GM08714 (cell line): ENCODE measurements around the gene POLR2I.

ENCODE experiments used
- H3K4me3 ChIP-seq: fragments of 200-500 bp; sonication (Bioruptor generic); 2 replicates; pipeline ENCODE4 v1.5.1; 2014; ENCODE audit warnings: mild to moderate bottlenecking, low read length, inconsistent platforms
- ZNF274 ChIP-seq: IDR thresholded peaks from 2 replicates; pipeline ENCODE4 v1.6.1; 2012; ENCODE audit warnings: mild to moderate bottlenecking, low read depth, low read length

Gene POLR2I

DNA sequence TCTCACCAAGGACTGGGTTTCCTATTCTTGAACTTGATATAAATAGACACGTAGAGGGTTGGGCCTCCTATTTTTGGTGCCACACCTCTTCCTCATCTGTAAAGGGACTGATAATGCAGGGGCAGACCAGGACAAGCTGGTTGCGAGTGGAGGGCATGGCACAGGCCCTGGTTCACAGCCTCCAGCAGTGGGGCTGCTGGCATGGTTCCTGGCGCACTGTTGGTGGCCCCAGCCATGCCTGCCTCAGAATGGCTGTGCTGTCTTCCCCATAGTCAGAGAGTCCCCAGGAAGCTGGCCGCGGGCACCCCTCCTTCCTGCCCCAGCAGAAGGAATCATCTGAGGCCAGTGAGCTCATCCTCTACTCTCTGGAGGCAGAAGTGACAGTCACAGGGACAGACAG, 14.2 kb downstream of the POLR2I start:
- H3K4me3 ChIP-seq = no peak overlapping the region
- TF ChIP-seq ZNF274 = no peak

DNA sequence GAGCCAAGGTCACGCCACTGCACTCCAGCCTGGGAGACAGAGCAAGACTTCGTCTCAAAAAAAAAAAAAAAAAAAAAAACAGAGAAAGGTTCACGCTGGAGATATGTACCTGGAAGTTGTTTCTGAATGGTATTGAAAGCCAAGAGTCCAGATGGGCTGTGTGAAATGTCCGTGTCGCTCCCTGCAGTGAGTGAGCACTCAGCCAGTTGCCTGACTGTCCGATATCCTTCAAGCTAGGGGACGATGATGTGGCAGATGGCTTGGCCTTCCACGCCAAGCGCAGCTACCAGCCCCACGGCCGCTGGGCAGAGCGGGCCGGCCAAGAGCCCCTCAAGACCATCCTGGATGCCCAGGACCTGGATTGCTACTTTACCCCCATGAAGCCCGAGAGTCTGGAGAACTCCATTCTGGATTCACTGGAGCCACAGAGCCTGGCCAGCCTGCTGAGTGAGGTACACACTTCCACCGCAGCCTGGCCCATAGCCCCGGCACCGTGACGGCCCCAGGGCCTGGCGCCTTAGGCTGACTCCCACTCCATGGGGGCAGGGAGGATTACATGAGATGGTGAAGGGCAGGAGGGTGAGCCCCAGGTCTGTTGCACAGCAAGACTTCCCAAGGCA, 15.4 kb downstream of the POLR2I start:
- TF ChIP-seq ZNF274 = no peak
- H3K4me3 ChIP-seq = no peak overlapping the region

DNA sequence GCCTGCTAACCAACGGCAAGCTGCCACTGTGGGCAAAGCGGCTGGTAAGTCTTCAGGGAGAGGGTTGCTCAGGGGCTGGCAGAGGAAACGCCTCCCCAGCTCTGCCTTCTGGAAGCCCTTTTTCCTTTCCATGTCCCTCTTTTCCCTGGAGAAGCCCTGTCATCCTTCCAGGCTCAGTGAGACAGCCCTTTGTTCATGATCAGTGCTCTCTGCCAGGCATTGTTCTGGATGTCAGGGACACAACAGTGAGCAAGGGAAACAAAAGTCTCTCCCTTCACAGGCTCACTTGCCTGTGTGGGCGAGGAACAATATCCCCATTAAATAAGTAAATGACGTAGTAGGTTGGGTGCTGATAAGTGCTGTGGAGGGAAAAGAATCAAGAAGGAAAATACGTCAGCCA, 17.6 kb downstream of the POLR2I start:
- H3K4me3 ChIP-seq = no peak overlapping the region
- TF ChIP-seq ZNF274 = no peak

DNA sequence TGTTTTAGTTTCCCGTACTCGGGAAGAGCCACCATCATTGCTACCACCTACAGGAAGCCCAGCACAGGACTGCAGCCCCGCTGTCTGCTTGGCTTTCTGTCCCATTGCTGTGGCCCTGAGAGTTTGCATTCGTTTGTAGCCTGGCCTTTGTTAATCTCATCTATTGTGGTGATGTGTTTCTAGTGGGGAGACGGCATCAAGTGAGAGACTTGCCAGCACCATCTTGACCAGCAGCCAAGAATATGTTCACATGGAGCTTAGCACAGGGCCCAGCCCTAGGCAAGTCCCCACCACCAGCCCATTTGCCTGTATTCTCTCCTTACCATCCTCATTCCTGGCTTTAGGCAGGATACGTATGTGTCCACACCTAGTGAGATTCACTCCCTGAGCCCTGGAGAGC, 21.0 kb downstream of the POLR2I start:
- no peak for TF ChIP-seq ZNF274
- H3K4me3 ChIP-seq = no peak overlapping the region

GRCh38 chr19:36093146-36093662, 21.5 kb downstream of the POLR2I start:
- no peak for TF ChIP-seq ZNF274
- H3K4me3 ChIP-seq = no peak overlapping the region

DNA sequence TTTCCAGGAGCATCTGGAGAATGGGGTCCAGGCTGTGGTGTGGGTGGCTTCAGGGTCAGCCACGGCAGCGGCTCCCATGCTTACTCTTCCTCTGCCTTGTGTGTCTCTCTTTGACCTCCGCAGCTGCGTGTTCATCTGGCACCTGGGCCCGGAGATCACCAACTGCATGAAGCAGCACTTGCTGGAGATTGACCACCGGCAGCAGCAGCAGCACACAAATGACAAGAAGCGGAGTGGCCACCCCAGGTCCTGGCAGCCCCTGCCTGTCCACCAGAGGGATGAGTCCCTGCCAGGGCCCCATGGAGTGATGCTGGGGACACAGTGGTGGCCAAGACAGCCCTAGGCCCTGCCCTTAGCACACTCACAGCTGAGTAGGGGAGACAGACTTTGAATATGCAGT, 22.1 kb downstream of the POLR2I start:
- H3K4me3 ChIP-seq = no peak overlapping the region

DNA sequence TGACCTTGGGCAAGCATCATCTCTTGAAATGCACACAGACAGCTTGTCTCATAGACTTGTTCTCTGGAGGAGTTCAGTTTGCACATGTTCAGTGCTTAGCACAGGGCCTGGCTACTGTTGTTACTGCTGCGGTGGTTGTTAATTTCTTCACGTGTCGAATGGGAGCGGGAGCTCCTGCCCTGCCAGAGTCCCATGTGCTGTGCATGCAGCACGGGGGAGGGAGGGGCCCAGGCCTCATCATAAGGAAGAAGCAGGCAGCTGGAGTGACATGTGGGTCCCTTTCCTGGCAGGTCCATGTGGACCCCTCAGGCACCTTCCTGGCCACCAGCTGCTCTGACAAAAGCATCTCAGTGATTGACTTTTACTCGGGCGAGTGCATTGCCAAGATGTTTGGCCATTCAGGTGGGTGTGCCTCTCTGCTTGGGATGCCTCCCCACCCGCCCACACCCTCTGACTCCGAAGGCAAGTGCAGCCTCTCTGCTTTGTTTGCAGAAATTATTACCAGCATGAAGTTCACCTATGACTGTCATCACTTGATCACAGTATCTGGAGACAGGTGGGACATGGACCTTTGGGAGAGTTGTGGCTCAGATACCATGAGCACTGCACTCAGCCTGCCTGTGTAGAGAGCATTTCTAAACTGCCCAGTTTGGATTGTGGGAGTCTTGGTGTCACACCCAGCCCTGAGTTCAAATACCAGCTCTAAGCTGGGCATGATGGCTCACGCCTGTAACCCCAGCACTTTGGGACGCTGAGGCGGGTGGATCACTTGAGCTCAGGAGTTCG, 23.6 kb downstream of the POLR2I start:
- no peak for TF ChIP-seq ZNF274
- no peak overlapping the region for H3K4me3 ChIP-seq

More for the DNA sequence above, 22.1 kb downstream of the POLR2I start:
- no peak for TF ChIP-seq ZNF274

DNA sequence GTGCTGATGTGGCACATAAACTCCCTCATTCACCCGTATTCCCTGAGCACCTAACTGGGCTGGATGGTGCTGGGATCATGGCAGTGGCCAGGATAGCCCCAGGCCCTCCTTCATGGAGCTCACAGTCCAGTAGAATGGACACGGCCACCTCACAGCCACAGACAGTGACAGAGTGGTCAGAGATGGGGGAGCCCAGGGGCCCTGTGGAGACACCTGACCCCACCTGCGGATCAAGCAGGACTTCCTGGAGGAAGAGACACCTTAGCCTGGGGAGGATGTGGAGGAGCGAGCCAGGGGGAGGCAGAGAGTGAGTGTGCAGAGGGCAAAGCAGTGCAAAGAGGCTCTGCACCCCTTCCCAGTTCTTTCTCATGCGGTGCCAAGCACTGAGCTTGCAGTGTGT, 24.8 kb downstream of the POLR2I start:
- H3K4me3 ChIP-seq = no peak overlapping the region
- TF ChIP-seq ZNF274 = no peak

DNA sequence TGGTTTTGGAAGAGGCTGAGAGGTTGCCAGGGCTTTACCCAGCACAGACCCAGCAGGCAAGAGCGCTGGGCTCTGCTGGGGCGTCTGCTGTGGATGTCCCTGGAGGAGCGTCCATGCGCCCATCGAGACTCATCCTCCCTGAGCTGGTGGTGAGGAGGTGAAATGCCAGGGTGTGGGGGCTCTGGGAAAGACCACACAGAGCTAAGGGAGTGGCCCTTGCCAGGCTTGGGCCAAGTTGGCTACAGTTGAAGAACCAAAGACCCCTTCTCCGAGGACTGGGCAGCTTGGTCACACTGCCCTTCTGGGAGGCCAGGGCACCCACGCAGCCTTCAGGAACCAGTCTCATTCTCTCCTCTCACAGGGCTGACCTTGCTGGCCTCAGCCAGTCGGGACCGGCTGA, 28.3 kb downstream of the POLR2I start:
- TF ChIP-seq ZNF274 = no peak
- no peak overlapping the region for H3K4me3 ChIP-seq

DNA sequence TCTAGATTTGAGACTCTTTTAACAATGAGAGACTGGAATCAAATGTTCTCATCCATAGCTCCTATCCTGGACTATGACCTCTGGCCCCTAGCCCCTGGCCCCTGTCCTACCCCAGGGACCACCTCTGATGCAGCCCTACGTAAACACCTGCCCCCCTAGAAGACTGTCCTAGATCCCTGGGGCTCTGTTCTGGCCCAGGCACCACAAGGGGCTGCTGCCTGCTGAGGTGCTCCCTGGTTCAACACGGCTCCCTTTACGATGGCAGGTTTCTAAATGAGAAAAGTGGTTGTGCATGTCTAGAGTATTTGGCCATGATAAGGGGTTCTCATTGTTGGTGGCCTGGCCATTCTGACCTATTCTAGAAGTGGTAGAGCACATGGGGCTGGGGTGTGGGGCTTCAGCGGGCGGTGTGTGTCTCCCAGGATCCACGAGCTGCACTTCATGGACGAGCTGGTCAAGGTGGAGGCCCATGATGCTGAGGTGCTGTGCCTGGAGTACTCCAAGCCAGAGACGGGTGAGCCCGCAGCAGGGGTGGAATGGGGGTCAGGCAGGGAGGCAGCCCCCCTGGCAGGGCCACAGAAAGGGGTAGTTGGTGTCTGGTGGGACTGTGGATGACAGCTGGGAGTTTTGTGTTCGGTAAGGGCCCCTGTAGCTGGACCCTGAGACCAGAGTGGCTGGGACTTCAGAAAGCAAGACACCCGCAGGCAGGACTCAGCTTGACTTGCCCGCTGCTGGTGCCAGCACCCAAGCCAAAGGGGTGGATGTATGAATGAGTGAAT, 30.3 kb downstream of the POLR2I start:
- TF ChIP-seq ZNF274 = no peak
- H3K4me3 ChIP-seq = no peak overlapping the region

DNA sequence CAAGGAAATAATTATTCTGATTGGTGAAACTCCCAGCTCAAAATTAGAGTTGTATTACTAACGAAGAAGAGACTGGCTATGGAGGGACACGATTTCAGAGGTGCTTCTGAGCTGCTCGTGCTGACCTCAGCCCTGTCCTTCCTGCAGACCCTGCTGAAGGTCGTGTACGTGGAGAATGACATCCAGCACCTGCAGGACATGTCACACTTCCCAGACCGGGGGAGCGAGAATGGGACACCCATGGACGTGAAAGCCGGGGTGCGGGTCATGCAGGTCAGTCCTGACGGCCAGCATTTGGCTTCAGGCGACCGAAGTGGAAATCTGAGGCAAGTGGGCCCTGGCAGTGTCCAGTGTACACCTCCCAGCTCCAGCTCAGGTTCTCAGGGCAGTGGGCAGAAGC, 31.8 kb downstream of the POLR2I start:
- H3K4me3 ChIP-seq = no peak overlapping the region
- TF ChIP-seq ZNF274 = no peak

DNA sequence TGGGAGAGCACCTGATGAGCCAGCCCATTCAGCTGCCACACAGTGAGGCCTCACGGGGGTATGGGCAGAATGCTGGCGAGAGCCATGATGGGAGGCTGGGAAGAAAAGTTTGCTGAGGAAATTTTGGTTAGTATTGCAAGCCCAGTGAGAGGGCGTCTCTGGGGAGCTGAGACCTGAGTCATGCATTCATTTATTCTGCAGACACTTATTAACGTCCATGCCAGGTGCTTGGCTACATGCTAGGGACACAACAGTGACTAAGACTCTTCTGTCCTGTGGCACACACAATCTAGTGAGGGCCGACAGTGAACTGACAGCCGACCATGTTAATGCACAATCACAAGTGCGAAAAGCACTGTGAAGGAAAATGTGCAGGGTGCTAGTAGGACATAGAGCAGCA, 32.8 kb downstream of the POLR2I start:
- H3K4me3 ChIP-seq = no peak overlapping the region
- no peak for TF ChIP-seq ZNF274

DNA sequence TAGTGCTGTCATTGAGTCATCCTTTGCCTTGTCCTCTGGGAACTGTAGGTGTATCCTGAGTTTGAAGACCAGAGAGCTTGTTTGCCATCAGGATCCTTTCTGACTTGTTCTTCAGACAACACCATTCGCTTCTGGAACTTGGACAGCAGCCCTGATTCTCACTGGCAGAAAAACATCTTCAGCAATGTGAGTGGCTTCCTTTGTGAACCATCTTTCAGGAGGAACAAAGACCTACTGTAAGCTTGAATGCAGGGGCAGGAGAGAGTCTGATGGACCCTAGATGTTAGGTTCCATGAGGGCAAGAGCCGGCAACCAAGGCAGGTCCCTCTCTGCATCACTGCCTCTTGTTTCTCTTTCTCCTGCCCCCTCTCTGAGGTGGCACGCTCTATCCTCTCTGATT, 33.3 kb downstream of the POLR2I start:
- TF ChIP-seq ZNF274 = no peak
- H3K4me3 ChIP-seq = no peak overlapping the region

DNA sequence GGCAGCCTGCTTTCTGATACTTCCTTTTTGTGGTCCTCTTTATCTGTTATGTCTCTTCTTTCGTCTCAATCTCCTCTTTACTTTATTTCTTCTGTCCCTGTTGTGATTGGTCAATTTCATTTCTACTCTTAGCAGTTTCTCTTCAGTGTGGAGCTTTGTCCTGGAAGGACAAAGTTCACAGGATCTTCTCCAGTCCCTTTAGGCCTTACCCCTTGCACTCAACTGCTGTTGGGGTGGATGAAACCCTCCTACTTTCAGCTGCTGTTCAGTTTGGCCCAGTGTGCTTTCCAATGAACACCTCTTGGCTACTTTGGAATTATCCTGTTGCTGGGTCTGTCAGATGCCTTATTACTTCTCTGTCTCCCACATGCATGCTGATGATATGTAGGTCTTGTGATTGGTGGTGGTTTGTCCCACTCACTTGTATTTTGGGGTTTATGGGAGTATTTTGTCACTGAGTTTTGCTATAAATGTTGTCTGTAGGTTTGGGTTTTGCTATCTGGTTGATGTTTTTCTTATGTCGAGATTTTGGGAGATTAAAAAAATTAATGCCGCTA, 35.2 kb downstream of the POLR2I start:
- H3K4me3 ChIP-seq = no peak overlapping the region
- TF ChIP-seq ZNF274 = no peak

DNA sequence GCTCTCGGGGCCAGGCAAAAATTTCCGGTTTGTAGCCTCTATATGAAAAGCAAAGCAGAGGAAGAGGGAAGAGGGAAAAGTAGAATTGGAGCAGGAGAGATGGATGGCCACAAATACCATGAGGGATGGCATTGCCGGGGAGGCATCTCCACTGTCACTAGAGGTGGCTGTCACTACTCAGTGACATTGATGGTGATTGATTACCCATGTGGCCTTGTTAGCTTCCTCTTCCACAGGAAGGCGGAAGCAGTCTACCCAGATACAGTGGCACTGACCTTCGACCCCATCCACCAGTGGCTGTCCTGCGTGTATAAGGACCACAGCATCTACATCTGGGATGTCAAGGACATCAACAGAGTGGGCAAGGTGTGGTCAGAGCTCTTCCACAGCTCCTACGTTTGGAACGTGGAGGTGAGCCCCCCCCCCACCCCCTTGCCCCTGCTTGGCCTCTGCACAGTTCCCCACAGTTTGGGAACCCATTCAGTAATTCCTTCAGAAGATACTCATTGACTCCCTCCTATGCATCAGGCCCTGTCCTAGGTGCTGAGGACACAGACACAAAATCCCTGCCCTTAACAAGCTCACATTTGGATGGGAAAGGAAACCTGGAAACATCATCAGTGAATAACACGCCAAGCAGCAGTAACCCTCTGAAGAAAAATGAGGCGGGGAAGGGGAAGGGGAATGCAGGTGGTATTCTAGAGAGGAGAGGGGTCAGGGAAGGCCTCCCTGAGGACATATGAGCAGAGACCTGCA, 41.4 kb downstream of the POLR2I start:
- no peak for TF ChIP-seq ZNF274
- no peak overlapping the region for H3K4me3 ChIP-seq
